ENCODE data around the gene PPIF.

PPIF gene

GRCh38 chr10:79367426-79368189 is 20.3 kb downstream of the PPIF start:
- no peak for DNase-seq (ENCODE audit: extremely low read depth in 1 of 2, low read depth in 1 of 2)

DNA sequence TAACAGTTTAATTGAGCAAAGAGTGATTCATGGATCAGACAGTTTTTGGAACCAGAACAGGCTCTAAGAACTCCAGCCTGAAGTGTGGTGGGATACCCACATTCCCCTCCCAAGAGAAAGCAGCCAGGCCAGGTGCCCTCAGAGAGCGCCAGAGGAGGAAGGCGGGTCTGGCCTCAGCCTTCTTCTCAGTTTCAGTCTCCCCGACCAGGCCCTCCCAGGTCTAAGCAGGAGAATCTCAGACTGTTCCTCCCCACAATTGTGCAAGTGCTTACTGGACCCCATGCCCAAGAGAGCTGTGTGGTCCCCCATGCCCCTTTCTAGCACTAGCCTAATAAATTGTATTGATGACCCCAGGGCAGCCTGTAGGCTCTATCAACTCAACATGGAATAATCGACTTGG is 25.6 kb downstream of the PPIF start:
- DNase-seq (ENCODE audit: extremely low read depth in 1 of 2, low read depth in 1 of 2), result no peak

DNA sequence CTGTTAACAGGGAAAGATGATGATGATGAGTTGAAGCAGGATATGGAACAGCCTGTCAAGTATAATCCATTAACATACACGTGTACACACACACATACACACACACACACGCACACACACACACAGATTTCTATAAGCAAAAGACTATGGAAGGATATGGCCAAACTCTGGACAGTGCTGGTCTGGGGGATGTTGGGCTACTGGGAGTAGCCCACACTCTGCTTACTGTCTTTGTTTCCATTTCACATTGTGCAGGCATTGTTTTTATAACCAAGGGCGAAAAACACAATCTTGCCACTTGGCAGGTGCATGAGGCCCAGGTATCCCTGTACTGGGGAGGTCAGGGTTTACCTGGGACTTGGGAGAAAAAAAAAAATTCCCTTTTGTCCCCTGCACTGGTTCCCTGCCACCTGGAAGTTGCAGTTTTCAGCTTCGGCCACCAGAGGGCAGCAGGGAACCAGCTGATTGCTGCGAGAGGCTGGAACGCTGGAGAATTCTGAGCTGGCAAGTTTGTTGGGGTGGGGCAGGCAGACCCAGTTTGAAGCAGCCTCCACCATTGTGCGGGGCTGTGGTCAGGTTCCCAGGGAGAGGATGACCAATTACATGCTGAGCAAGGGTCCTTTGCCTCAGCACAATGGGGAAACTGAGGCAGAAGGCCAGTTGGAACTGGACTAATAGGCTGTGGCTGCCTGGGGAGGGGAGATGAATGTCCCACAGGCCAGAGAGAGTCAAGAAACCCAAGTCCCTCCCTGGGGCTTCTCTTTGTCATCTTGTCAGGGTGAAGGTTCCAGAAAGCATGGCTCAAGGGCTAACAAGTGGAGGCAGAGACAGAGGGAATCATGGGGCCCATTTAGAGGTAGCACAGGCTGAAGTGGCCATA is 27.3 kb downstream of the PPIF start:
- peak; percentile 44 to 68 for DNase-seq (ENCODE audit: extremely low read depth in 1 of 2, low read depth in 1 of 2)

GRCh38 chr10:79375321-79376077 is 28.2 kb downstream of the PPIF start:
- no peak for DNase-seq (ENCODE audit: extremely low read depth in 1 of 2, low read depth in 1 of 2)

DNA sequence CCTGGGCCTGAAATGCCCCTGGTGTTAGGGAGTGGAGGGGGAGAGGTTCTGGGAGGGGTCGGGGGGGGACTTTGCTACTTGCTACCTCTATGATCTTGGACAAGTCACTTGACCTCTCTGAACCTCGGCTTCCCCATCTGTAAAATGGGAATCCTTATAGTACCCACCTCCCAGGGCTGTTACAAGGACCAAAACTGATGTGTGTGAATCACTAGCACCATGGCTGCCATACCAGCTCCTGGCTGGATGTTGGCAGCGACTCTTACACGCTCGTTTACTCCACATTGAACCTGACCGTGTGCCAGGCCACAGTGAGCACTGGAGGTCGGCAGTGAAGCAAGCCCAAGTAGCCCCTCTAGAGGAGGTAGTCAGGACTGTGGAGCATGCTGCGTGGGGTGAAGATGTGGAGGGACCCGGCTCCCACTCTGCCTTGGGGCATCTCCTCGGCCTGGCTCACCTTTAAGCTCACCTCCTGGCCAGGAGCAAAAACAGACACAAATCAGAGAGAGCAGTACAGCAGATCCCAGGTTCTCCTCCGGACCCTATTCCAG is 28.9 kb downstream of the PPIF start:
- DNase-seq (ENCODE audit: extremely low read depth in 1 of 2, low read depth in 1 of 2), result no peak

- DNase-seq (ENCODE audit: extremely low read depth in 1 of 2, low read depth in 1 of 2), result no peak
These were observed 29.7 kb downstream of the PPIF start for GRCh38 chr10:79376751-79377556.

- DNase-seq (ENCODE audit: extremely low read depth in 1 of 2, low read depth in 1 of 2), result no peak
These were observed 30.5 kb downstream of the PPIF start for GRCh38 chr10:79377557-79378382.

DNA sequence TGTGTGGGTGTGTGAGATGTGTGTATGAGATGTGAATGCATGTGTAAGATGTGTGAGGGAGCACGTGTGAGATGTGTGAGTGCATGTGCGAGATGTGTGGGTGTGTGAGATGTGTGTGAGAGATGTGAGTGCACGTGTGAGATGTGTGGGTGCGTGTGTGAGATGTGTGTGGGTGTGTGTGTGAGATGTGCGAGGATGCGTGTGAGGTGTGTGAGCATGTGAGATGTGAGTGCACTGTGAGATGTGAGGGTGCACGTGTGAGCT is 31.0 kb downstream of the PPIF start:
- DNase-seq (ENCODE audit: extremely low read depth in 1 of 2, low read depth in 1 of 2), result no peak

DNA sequence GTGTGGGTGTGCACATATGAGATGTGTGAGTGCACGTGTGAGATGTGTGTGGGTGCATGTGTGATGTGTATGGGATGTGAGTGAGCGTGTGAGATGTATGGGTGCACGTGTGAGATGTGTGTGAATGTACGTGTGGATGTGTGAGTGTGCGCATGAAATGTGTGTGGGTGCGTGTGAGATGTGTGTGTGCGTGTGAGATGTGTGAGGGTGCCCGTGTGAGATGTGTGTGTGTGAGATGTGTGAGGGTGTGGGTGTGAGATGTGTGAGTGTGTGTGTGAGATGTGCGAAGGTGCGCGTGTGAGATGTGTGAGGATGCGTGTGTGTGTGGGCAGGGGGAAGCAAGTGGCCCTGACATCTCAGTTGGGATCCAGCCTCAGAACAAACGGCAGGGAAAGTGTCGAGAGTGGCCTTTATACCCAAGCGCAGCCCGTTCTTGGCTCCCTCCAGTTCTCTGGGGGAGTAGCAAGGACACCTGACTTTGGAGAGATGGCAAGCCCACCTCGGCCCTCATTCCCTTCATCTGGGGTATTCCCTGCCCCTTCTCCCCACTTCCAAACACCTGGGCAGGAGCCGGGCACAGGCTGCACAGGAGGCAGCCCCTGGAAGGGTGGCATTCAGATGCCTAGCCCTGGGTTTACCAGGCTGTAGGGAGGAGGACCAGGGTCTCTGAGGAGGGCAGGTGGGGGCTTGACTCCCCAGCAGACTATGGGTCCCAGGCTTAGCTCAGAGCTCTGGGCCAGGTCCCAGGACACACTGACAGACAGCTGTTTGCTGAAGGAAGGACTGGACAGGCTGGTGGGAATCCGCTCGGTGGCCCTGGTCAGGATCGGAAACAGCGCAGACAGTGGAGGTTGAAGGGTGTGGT is 31.6 kb downstream of the PPIF start:
- DNase-seq (ENCODE audit: extremely low read depth in 1 of 2, low read depth in 1 of 2), result no peak

DNA sequence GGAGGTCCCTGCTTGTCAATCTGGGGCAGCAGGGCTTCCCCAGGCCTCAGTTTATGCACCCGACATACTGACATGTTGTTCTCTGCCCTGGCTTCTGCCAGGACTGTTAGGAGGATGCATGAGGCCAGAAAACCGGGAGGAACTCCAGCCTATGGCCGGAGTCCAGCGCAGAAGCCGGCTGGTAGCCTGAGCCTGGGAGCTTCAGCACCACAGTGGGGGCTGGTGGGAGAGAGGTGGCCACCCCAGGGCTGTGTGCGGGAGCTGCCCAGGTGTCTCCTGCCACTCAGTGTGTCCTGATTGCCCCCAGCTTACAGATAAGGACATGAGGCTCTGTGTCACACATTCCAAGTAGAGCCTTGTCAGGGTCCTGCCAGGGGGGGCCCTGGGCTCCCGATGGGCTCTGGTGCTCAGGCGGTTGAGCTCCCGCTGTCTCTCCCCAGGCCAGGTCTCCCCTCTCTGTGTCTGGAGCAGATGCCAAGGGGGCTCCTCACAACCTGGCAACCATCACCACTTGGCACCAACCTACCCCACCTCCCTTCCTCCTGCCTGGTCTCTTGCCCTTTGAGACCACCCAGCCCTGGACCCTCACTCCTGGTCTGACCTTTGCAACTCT is 32.3 kb downstream of the PPIF start:
- DNase-seq (ENCODE audit: extremely low read depth in 1 of 2, low read depth in 1 of 2), result no peak

DNA sequence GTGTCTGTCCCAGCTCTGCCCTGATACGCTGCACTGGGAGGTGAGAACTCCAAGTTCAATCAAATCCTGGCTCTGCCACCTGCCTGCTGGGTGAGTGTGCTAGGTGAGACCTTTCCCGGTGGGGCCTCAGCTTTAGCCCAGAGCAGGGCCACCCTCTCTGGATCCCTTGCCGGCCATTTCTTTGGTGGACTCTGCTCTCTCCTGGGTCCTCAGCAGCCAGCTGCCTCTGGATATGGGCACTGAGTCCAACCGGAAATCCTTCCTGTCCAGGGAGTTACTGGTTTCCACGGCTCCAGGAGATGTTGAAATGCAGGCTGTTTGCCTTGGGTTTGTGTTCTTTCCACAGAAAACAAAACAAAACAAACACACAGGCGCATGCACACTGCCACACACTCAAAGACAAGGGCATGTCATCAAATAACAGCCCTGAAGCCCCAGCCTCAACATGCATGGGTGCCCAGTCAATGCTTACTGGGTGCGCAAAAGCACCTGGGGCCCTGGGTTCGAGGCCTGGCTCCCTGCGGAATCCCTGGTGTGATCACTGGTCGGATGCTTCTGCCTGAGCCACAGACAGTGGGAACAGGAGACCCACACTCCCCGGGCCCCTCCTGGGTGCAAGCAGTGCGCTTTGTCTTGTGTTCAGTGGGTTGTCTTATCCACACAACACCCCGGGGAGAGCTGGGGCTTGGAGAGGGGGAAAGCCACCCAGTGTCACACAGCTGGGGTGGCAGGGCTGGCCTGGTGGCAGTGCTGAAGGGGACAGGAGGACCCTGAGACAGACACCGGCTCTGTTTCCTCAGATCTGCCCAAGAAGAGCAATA is 33.1 kb downstream of the PPIF start:
- DNase-seq (ENCODE audit: extremely low read depth in 1 of 2, low read depth in 1 of 2), result no peak

- DNase-seq (ENCODE audit: extremely low read depth in 1 of 2, low read depth in 1 of 2), result no peak
These were observed 33.9 kb downstream of the PPIF start for GRCh38 chr10:79380946-79381721.

GRCh38 chr10:79381804-79382221 is 34.5 kb downstream of the PPIF start:
- no peak for DNase-seq (ENCODE audit: extremely low read depth in 1 of 2, low read depth in 1 of 2)

GRCh38 chr10:79382491-79382941 is 35.2 kb downstream of the PPIF start:
- DNase-seq (ENCODE audit: extremely low read depth in 1 of 2, low read depth in 1 of 2), result no peak

GRCh38 chr10:79383974-79384606 is 36.8 kb downstream of the PPIF start:
- DNase-seq (ENCODE audit: extremely low read depth in 1 of 2, low read depth in 1 of 2), result no peak

GRCh38 chr10:79384773-79385391 is 37.6 kb downstream of the PPIF start:
- no peak for DNase-seq (ENCODE audit: extremely low read depth in 1 of 2, low read depth in 1 of 2)
